ENCODE measurements around the gene MSS51.

Gene MSS51

GRCh38 chr10:73408061-73408460 is 25.3 kb downstream of the MSS51 start:
- Histone ChIP-seq H3K27me3 (ENCODE audit: insufficient read depth, low read length, poor library complexity) (no peaks in the 10 kb centered on the region), H3K79me2 (ENCODE audit: control insufficient read depth, insufficient read depth, low read length) (peaks cover 22% of the 10 kb centered on the region), H2BK5ac (ENCODE audit: low read length) (no peak overlapping the region), H4K5ac (ENCODE audit: low read length) (no peak overlapping the region), H3K36me3 (ENCODE audit: control insufficient read depth, insufficient read depth, low read length) (no peaks in the 10 kb centered on the region), H3K4me1 (ENCODE audit: control insufficient read depth, low read depth, low read length) (peaks cover 2% of the 10 kb centered on the region), H3K56ac (ENCODE audit: low read length) (no peak overlapping the region), H2AK5ac (ENCODE audit: low read length) (no peak overlapping the region), H3K4ac (ENCODE audit: low read depth, low read length) (no peak overlapping the region), H3K27ac (ENCODE audit: low read depth, low read length) (no peak overlapping the region), H4K8ac (ENCODE audit: low read depth, low read length) (no peak overlapping the region), H3K4me2 (ENCODE audit: low read length) (no peak overlapping the region), H3K4me3 (ENCODE audit: low read length) (no peak overlapping the region), H3K18ac (ENCODE audit: low read length) (no peak overlapping the region), H2BK120ac (ENCODE audit: low read depth, low read length) (peak overlapping the region; percentile 21), H2BK15ac (replicated peaks; ENCODE audit: low read depth) (no peak overlapping the region), H3K9ac (ENCODE audit: low read length) (no peak overlapping the region), H3K79me1 (ENCODE audit: low read length) (peaks cover 9% of the 10 kb centered on the region), H3K23ac (ENCODE audit: low read length) (no peak overlapping the region)
- no CpG with 5 or more reads among the region's 5 CpGs for WGBS (ENCODE audit: extremely low coverage, insufficient coverage, low lambda C conversion rate)
- no peak for DNase-seq

- Histone ChIP-seq H3K4ac (ENCODE audit: low read depth, low read length) (no peak overlapping the region), H4K8ac (ENCODE audit: low read depth, low read length) (no peak overlapping the region), H3K4me1 (ENCODE audit: control insufficient read depth, low read depth, low read length) (no peaks in the 10 kb centered on the region), H3K4me3 (ENCODE audit: low read length) (no peak overlapping the region), H3K27ac (ENCODE audit: low read depth, low read length) (no peak overlapping the region), H3K79me1 (ENCODE audit: low read length) (peaks cover 6% of the 10 kb centered on the region), H4K5ac (ENCODE audit: low read length) (no peak overlapping the region), H3K18ac (ENCODE audit: low read length) (no peak overlapping the region), H3K36me3 (ENCODE audit: control insufficient read depth, insufficient read depth, low read length) (no peaks in the 10 kb centered on the region), H3K79me2 (ENCODE audit: control insufficient read depth, insufficient read depth, low read length) (peaks cover 18% of the 10 kb centered on the region), H3K4me2 (ENCODE audit: low read length) (no peak overlapping the region), H2BK5ac (ENCODE audit: low read length) (no peak overlapping the region), H3K9ac (ENCODE audit: low read length) (no peak overlapping the region), H3K23ac (ENCODE audit: low read length) (no peak overlapping the region), H2AK5ac (ENCODE audit: low read length) (no peak overlapping the region), H2BK15ac (replicated peaks; ENCODE audit: low read depth) (no peak overlapping the region), H2BK120ac (ENCODE audit: low read depth, low read length) (no peak overlapping the region), H3K56ac (ENCODE audit: low read length) (no peak overlapping the region), H3K27me3 (ENCODE audit: insufficient read depth, low read length, poor library complexity) (no peaks in the 10 kb centered on the region)
- DNase-seq: no peak
- WGBS (ENCODE audit: extremely low coverage, insufficient coverage, low lambda C conversion rate): no CpG with 5 or more reads among the region's 1 CpG
These were observed 25.9 kb downstream of the MSS51 start for GRCh38 chr10:73407495-73407894.

DNA sequence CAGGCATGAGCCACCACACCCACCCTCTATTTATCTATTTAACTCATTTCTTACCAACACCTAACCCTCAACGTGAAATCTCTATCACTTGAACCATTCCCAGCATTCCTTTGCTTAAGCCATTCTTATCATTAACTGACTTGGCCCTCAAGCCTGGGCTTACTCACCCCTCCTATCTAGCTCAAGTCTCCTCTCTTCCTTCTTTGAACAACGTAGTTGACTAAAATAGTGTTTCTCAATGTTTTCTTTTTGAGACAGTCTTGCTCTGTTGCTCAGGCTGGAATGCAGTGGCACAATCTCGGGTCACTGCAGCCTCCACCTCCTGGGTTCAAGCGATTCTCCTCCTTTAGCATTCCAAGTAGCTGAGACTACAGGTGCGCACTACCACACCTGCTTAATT is 26.5 kb downstream of the MSS51 start:
- 100% methylated on average over 1 of the region's 5 CpGs for WGBS (ENCODE audit: extremely low coverage, insufficient coverage, low lambda C conversion rate)

DNA sequence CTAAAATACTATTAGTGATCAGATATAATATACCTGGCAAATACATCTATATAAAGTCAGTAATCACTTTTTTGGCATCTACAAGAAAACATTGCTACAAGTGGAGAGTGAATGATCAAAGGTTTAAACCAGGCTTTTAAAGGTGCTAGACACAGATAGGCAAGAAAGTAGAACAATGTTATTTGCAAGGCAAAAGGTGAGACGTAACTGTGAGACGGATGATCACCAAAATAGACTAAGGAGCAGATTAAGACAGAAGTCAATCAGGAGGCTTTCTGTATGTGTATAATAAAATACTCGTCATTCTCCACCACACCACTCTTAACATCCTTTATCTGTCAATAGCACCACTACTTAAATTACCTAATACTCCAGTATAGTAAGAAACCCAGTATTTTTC is 27.8 kb downstream of the MSS51 start:
- no peak overlapping the region for H3K4me2 ChIP-seq (ENCODE audit: low read length)
- H4K8ac ChIP-seq (ENCODE audit: low read depth, low read length): no peak overlapping the region
- no peak overlapping the region for H3K9ac ChIP-seq (ENCODE audit: low read length)
- H3K79me2 ChIP-seq (ENCODE audit: control insufficient read depth, insufficient read depth, low read length): peaks cover 16% of the 10 kb centered on the region
- H2BK15ac ChIP-seq (replicated peaks; ENCODE audit: low read depth): no peak overlapping the region
- no peak overlapping the region for H3K56ac ChIP-seq (ENCODE audit: low read length)
- WGBS (ENCODE audit: extremely low coverage, insufficient coverage, low lambda C conversion rate): no CpG with 5 or more reads among the region's 3 CpGs
- DNase-seq: peak; percentile 70
- no peak overlapping the region for H3K27ac ChIP-seq (ENCODE audit: low read depth, low read length)
- no peak overlapping the region for H2BK120ac ChIP-seq (ENCODE audit: low read depth, low read length)
- H3K4ac ChIP-seq (ENCODE audit: low read depth, low read length): no peak overlapping the region
- H3K18ac ChIP-seq (ENCODE audit: low read length): no peak overlapping the region
- no peak overlapping the region for H2BK5ac ChIP-seq (ENCODE audit: low read length)
- H4K5ac ChIP-seq (ENCODE audit: low read length): no peak overlapping the region
- no peak overlapping the region for H3K23ac ChIP-seq (ENCODE audit: low read length)
- H2AK5ac ChIP-seq (ENCODE audit: low read length): no peak overlapping the region
- H3K4me1 ChIP-seq (ENCODE audit: control insufficient read depth, low read depth, low read length): no peaks in the 10 kb centered on the region
- peaks cover 6% of the 10 kb centered on the region for H3K79me1 ChIP-seq (ENCODE audit: low read length)
- no peaks in the 10 kb centered on the region for H3K27me3 ChIP-seq (ENCODE audit: insufficient read depth, low read length, poor library complexity)
- H3K4me3 ChIP-seq (ENCODE audit: low read length): no peak overlapping the region
- H3K36me3 ChIP-seq (ENCODE audit: control insufficient read depth, insufficient read depth, low read length): no peaks in the 10 kb centered on the region

More for the DNA sequence above, 26.5 kb downstream of the MSS51 start:
- no peak overlapping the region for H2BK5ac ChIP-seq (ENCODE audit: low read length)
- H2BK120ac ChIP-seq (ENCODE audit: low read depth, low read length): no peak overlapping the region
- no peaks in the 10 kb centered on the region for H3K4me1 ChIP-seq (ENCODE audit: control insufficient read depth, low read depth, low read length)
- H3K23ac ChIP-seq (ENCODE audit: low read length): no peak overlapping the region
- peaks cover 6% of the 10 kb centered on the region for H3K79me1 ChIP-seq (ENCODE audit: low read length)
- H3K27me3 ChIP-seq (ENCODE audit: insufficient read depth, low read length, poor library complexity): no peaks in the 10 kb centered on the region
- peak; percentile 29 for DNase-seq
- H4K8ac ChIP-seq (ENCODE audit: low read depth, low read length): no peak overlapping the region
- no peak overlapping the region for H3K56ac ChIP-seq (ENCODE audit: low read length)
- H3K4ac ChIP-seq (ENCODE audit: low read depth, low read length): no peak overlapping the region
- H3K4me3 ChIP-seq (ENCODE audit: low read length): no peak overlapping the region
- H2BK15ac ChIP-seq (replicated peaks; ENCODE audit: low read depth): no peak overlapping the region
- no peak overlapping the region for H3K9ac ChIP-seq (ENCODE audit: low read length)
- H3K4me2 ChIP-seq (ENCODE audit: low read length): no peak overlapping the region
- H3K27ac ChIP-seq (ENCODE audit: low read depth, low read length): no peak overlapping the region
- H2AK5ac ChIP-seq (ENCODE audit: low read length): no peak overlapping the region
- H3K79me2 ChIP-seq (ENCODE audit: control insufficient read depth, insufficient read depth, low read length): peaks cover 18% of the 10 kb centered on the region
- H3K36me3 ChIP-seq (ENCODE audit: control insufficient read depth, insufficient read depth, low read length): no peaks in the 10 kb centered on the region
- no peak overlapping the region for H3K18ac ChIP-seq (ENCODE audit: low read length)
- no peak overlapping the region for H4K5ac ChIP-seq (ENCODE audit: low read length)

DNA sequence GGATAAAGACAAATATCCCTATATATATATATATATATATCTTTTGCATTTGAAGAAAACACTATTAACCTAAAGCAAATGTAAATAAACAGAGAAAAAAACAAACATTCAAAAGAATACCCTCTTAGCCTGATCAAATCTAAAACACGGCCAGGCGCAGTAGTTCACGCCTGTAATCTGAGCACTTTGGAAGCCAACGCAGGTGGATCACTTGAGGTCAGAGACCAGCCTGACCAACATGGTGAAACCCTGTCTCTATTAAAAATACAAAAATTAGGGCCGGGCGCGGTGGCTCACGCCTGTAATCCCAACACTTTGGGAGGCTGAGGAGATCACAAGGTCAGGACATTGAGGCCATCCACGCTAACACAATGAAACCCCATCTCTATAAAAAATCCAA is 28.7 kb downstream of the MSS51 start:
- Histone ChIP-seq H3K23ac (ENCODE audit: low read length) (no peak overlapping the region), H3K27me3 (ENCODE audit: insufficient read depth, low read length, poor library complexity) (no peaks in the 10 kb centered on the region), H3K18ac (ENCODE audit: low read length) (no peak overlapping the region), H3K27ac (ENCODE audit: low read depth, low read length) (no peak overlapping the region), H3K4me3 (ENCODE audit: low read length) (no peak overlapping the region), H3K4ac (ENCODE audit: low read depth, low read length) (no peak overlapping the region), H3K79me1 (ENCODE audit: low read length) (peaks cover 8% of the 10 kb centered on the region), H3K4me2 (ENCODE audit: low read length) (no peak overlapping the region), H2BK5ac (ENCODE audit: low read length) (no peak overlapping the region), H2AK5ac (ENCODE audit: low read length) (no peak overlapping the region), H3K36me3 (ENCODE audit: control insufficient read depth, insufficient read depth, low read length) (no peaks in the 10 kb centered on the region), H3K9ac (ENCODE audit: low read length) (no peak overlapping the region), H2BK120ac (ENCODE audit: low read depth, low read length) (no peak overlapping the region), H4K8ac (ENCODE audit: low read depth, low read length) (no peak overlapping the region), H3K56ac (ENCODE audit: low read length) (no peak overlapping the region), H2BK15ac (replicated peaks; ENCODE audit: low read depth) (no peak overlapping the region), H3K79me2 (ENCODE audit: control insufficient read depth, insufficient read depth, low read length) (peaks cover 13% of the 10 kb centered on the region), H4K5ac (ENCODE audit: low read length) (no peak overlapping the region), H3K4me1 (ENCODE audit: control insufficient read depth, low read depth, low read length) (no peaks in the 10 kb centered on the region)
- no CpG with 5 or more reads among the region's 9 CpGs for WGBS (ENCODE audit: extremely low coverage, insufficient coverage, low lambda C conversion rate)
- DNase-seq: no peak

DNA sequence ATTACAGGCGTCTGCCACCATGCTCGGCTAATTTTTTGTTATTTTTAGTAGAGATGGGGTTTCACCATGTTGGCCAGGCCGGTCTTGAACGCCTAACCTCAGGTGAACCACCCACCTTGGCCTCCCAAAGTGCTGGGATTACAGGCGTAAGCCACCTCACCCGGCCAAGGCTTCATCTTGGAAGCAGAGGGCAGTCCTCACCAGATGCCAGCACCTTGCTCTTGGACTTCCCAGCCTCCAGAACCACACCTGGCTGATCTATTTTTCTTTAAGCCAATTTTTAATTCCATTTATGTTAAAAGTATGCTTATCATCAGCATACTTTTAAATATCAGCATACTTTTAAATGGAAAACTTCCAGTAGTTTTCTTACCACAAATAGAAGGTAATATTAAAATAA is 31.7 kb downstream of the MSS51 start:
- H3K23ac ChIP-seq (ENCODE audit: low read length): no peak overlapping the region

More for the DNA sequence above, 31.7 kb downstream of the MSS51 start:
- Histone ChIP-seq H2BK120ac (ENCODE audit: low read depth, low read length) (no peak overlapping the region), H3K9ac (ENCODE audit: low read length) (no peak overlapping the region), H3K36me3 (ENCODE audit: control insufficient read depth, insufficient read depth, low read length) (no peaks in the 10 kb centered on the region), H2BK15ac (replicated peaks; ENCODE audit: low read depth) (no peak overlapping the region), H4K5ac (ENCODE audit: low read length) (no peak overlapping the region), H3K27me3 (ENCODE audit: insufficient read depth, low read length, poor library complexity) (no peaks in the 10 kb centered on the region), H3K18ac (ENCODE audit: low read length) (no peak overlapping the region), H3K79me2 (ENCODE audit: control insufficient read depth, insufficient read depth, low read length) (peaks cover 2% of the 10 kb centered on the region), H4K8ac (ENCODE audit: low read depth, low read length) (no peak overlapping the region), H3K4me2 (ENCODE audit: low read length) (no peak overlapping the region), H3K79me1 (ENCODE audit: low read length) (peaks cover 5% of the 10 kb centered on the region), H2BK5ac (ENCODE audit: low read length) (no peak overlapping the region), H3K27ac (ENCODE audit: low read depth, low read length) (no peak overlapping the region), H3K4ac (ENCODE audit: low read depth, low read length) (no peak overlapping the region), H3K56ac (ENCODE audit: low read length) (no peak overlapping the region), H3K4me1 (ENCODE audit: control insufficient read depth, low read depth, low read length) (no peaks in the 10 kb centered on the region), H2AK5ac (ENCODE audit: low read length) (no peak overlapping the region), H3K4me3 (ENCODE audit: low read length) (no peak overlapping the region)
- no peak for DNase-seq
- no CpG with 5 or more reads among the region's 6 CpGs for WGBS (ENCODE audit: extremely low coverage, insufficient coverage, low lambda C conversion rate)

All from mesendoderm (in vitro differentiated cells).